HepG2 (cell line): Measurements from ENCODE around the gene CMAS. TPM values are rescaled to one million over a fixed set of nuclear protein-coding genes. Genes with fewer than 3 reads are reported as not detected.

ENCODE experiments used
- ATAC-seq: fragments of 200-7000 bp; cut with Tn5 transposase; 3 replicates; pipeline ENCODE4 v1.9.1; 2020; ENCODE audit warnings: mild to moderate bottlenecking, moderate library complexity
- BruUV-seq: library from RNA; stranded (reverse); fragments of 400-500 nt; replicated peaks from 2 replicates; lab custom pipeline; 2021; lab: Mats Ljungman, UMichigan
- CTCF ChIA-PET: fragments of 300-600 bp; formaldehyde crosslinking; extraction: SDS; loops from one replicate; lab custom pipeline; 2021; ENCODE audit warnings: low total read pairs, inconsistent platforms, low intra/inter-chr PET ratio; lab: Yijun Ruan, JAX
- POLR2A ChIA-PET: fragments of 350-600 bp; sonication (Branson Sonifier 250); formaldehyde crosslinking; loops from one replicate; lab custom pipeline; 2020; ENCODE audit warnings: antibody characterized with exemption, inconsistent platforms; lab: Yijun Ruan, JAX
- DNase-seq: peaks from one replicate; pipeline ENCODE4 v3.0.0-alpha.2; 2015; ENCODE audit warnings: low spot score
- FAIRE-seq: peaks from 3 replicates; lab custom pipeline; 2011; peaks lifted over from hg19 to GRCh38; lab: Jason Lieb, UNC
- H2AFZ ChIP-seq: one replicate; pipeline ENCODE4 v1.6.1; 2011; ENCODE audit warnings: low read length, inconsistent platforms
- H3K27ac ChIP-seq: fragments of 300-600 bp; 3 replicates; pipeline ENCODE4 v1.8.0; 2011; ENCODE audit warnings: mixed run types, mild to moderate bottlenecking, mixed read lengths, low read length, inconsistent platforms; ENCODE audit not compliant: insufficient read depth; ENCODE audit errors: extremely low read length
- H3K27me3 ChIP-seq, 2 experiments: fragments of 200-600 bp in 1 of 2; 2 replicates in 1 of 2; 3 replicates in 1 of 2; pipeline versions ENCODE4 v1.6.0 to v1.8.0; 2011; ENCODE audit warnings: low read length in 2 of 2, mild to moderate bottlenecking in 2 of 2, moderate library complexity in 2 of 2, inconsistent platforms in 1 of 2; ENCODE audit not compliant: insufficient read depth in 2 of 2, control insufficient read depth in 1 of 2
- H3K36me3 ChIP-seq, 2 experiments: fragments of 200-600 bp in 1 of 2; replicated peaks in 1 of 2; 2 replicates in 1 of 2; 3 replicates in 1 of 2; pipeline versions ENCODE4 v1.5.1 to v1.8.0; 2011; ENCODE audit warnings: low read length in 2 of 2, inconsistent platforms in 1 of 2; ENCODE audit not compliant: insufficient read depth in 2 of 2, control insufficient read depth in 1 of 2
- H3K4me1 ChIP-seq: 2 replicates; pipeline ENCODE4 v1.5.1; 2012; ENCODE audit warnings: low read length, inconsistent platforms; ENCODE audit not compliant: insufficient read depth
- H3K4me2 ChIP-seq: 2 replicates; pipeline ENCODE4 v1.6.0; 2011; ENCODE audit warnings: low read depth, low read length, inconsistent platforms
- H3K4me3 ChIP-seq, 3 experiments: fragments of 200-600 bp in 1 of 3; sonication (generic), shearing (Covaris generic) in 1 of 3; replicated peaks in 1 of 3; 2 replicates each; pipeline ENCODE4 v1.5.1; 2011 to 2016; ENCODE audit warnings: low read length in 3 of 3, inconsistent platforms in 2 of 3, low read depth in 2 of 3, mild to moderate bottlenecking in 2 of 3, control low read depth in 1 of 3, mixed read lengths in 1 of 3; ENCODE audit not compliant: insufficient read depth in 1 of 3
- H3K79me2 ChIP-seq: one replicate; pipeline ENCODE4 v1.6.1; 2011; ENCODE audit warnings: low read length, inconsistent platforms; ENCODE audit not compliant: insufficient read depth
- H3K9ac ChIP-seq: 2 replicates; pipeline ENCODE4 v1.6.0; 2011; ENCODE audit warnings: mild to moderate bottlenecking, low read depth, low read length, inconsistent platforms; ENCODE audit not compliant: insufficient read depth
- H3K9me3 ChIP-seq: 2 replicates; pipeline ENCODE4 v1.5.1; 2012; ENCODE audit warnings: mild to moderate bottlenecking, low read length
- H4K20me1 ChIP-seq: 2 replicates; pipeline ENCODE4 v1.6.0; 2011; ENCODE audit warnings: inconsistent platforms, mild to moderate bottlenecking, low read length, moderate library complexity; ENCODE audit not compliant: insufficient read depth
- ARNTL ChIP-seq: sonication (generic); formaldehyde crosslinking; IDR thresholded peaks from 2 replicates; pipeline ENCODE4 v1.4.0; 2020; ENCODE audit warnings: mild to moderate bottlenecking, missing genetic modification reagents
- ATF7-NPFF ChIP-seq: sonication (generic); formaldehyde crosslinking; IDR thresholded peaks from 2 replicates; pipeline ENCODE4 v1.8.1; 2023; ENCODE audit warnings: mild to moderate bottlenecking, low read depth, missing genetic modification reagents, moderate library complexity
- CTCF ChIP-seq: sonication (generic); formaldehyde crosslinking; IDR thresholded peaks from 2 replicates; pipeline ENCODE4 v1.5.0; 2020; ENCODE audit warnings: mild to moderate bottlenecking, missing genetic modification reagents, moderate library complexity
- NFIC ChIP-seq: IDR thresholded peaks from 2 replicates; pipeline ENCODE4 v1.6.1; 2012; ENCODE audit warnings: mild to moderate bottlenecking, low read length, inconsistent platforms
- SALL1 ChIP-seq: sonication (generic); formaldehyde crosslinking; IDR thresholded peaks from 2 replicates; pipeline ENCODE4 v1.8.0; 2022; ENCODE audit warnings: mild to moderate bottlenecking, missing genetic modification reagents
- SP4 ChIP-seq: sonication (generic); formaldehyde crosslinking; IDR thresholded peaks from 2 replicates; pipeline ENCODE4 v1.8.1; 2023; ENCODE audit warnings: mild to moderate bottlenecking, missing genetic modification reagents
- ZMAT5 ChIP-seq: sonication (generic); formaldehyde crosslinking; IDR thresholded peaks from 2 replicates; pipeline ENCODE4 v1.5.0; 2020; ENCODE audit warnings: mild to moderate bottlenecking, low read depth, missing genetic modification reagents, borderline replicate concordance
- ZNF18 ChIP-seq: sonication (generic); formaldehyde crosslinking; IDR thresholded peaks from 2 replicates; pipeline ENCODE4 v1.8.0; 2022; ENCODE audit warnings: mild to moderate bottlenecking, missing genetic modification reagents; ENCODE audit not compliant: insufficient replicate concordance
- ZNF207 ChIP-seq: fragments of 450-650 bp; IDR thresholded peaks from 2 replicates; pipeline ENCODE4 v1.6.1; 2016; ENCODE audit warnings: antibody characterized with exemption, borderline replicate concordance
- ZNF350 ChIP-seq: sonication (generic); formaldehyde crosslinking; IDR thresholded peaks from 2 replicates; pipeline ENCODE4 v1.4.0; 2020; ENCODE audit warnings: mild to moderate bottlenecking, low read depth, missing genetic modification reagents, borderline replicate concordance
- ZNF407 ChIP-seq: sonication (generic); formaldehyde crosslinking; IDR thresholded peaks from one replicate; pipeline ENCODE4 v1.5.1; 2020; ENCODE audit warnings: mild to moderate bottlenecking, missing genetic modification reagents; ENCODE audit errors: not compliant biosample characterization
- ZSCAN30 ChIP-seq: sonication (generic); formaldehyde crosslinking; IDR thresholded peaks from 2 replicates; pipeline ENCODE4 v1.5.0; 2020; ENCODE audit warnings: mild to moderate bottlenecking, missing genetic modification reagents
- WGBS: methylation state at CpG from one replicate; pipeline ENCODE4 v1.1.6; 2017; ENCODE audit warnings: low lambda C conversion rate; 5-methylcytosine and 5-hydroxymethylcytosine counted together
- in situ Hi-C: cut with HindIII; loops from 2 replicates; pipeline ENCODE4 v1.10.0; 2017; ENCODE audit warnings: low pct_unique_long_range_greater_than_20kb; ENCODE audit not compliant: extremely low pct_ligation_motif_present
- intact Hi-C: fragments of 100-400 bp; cut with micrococcal nuclease; formaldehyde crosslinking; loops from one replicate; pipeline ENCODE4 v1.10.0; 2022; ENCODE audit not compliant: unreplicated experiment
- polyA plus RNA-seq, 8 experiments: library from polyadenylated mRNA; depleted of rRNA in 3 of 8; stranded (reverse) in 7 of 8; unstranded in 1 of 8; fragments of >200 nt; fragmentation: Illumina TruSeq in 4 of 8; extraction: Trizol in 4 of 8; gene quantifications; 2 replicates each; pipeline versions ENCODE4 v1.2.1 to v1.2.3, GENCODE V29; 2011 to 2016; ENCODE audit warnings: low read depth in 4 of 8, missing spikeins in 1 of 8, mixed read lengths in 1 of 8; ENCODE audit not compliant: insufficient read depth in 1 of 8
- total RNA-seq, 5 experiments: library from RNA; depleted of rRNA; stranded (reverse); fragments of >200 nt; fragmentation: Illumina TruSeq; extraction: Trizol; gene quantifications; 2 replicates each; pipeline ENCODE4 v1.2.3, GENCODE V29; 2016; ENCODE audit warnings: low read depth in 1 of 5

CMAS gene
- total and polyA plus RNA-seq, 2 of the 13 experiments (the other 11 are each of a cell fraction or from before 2014, with no cell fraction given), result 14.0 to 21.3 TPM

GRCh38 chr12:22082190-22082701, 36.2 kb downstream of the CMAS start:
- Histone ChIP-seq H2AFZ (peak overlapping the region; percentile 70), H3K27ac (no peak overlapping the region), H3K9ac (peak overlapping the region; percentile 1; the same call in 1 of the 2 replicates), H3K9me3 (no peaks in the 10 kb centered on the region), H4K20me1 (no peaks in the 10 kb centered on the region), H3K4me2 (peak overlapping the region; percentile 75), H3K79me2 (no peaks in the 10 kb centered on the region), H3K27me3 (no peaks in the 10 kb centered on the region), H3K36me3 (no peaks in the 10 kb centered on the region), H3K4me3 (peak overlapping the region; percentile 36 to 55 (median 51)), H3K4me1 (peaks cover 16% of the 10 kb centered on the region)
- POLR2A ChIA-PET, result no interaction called here
- CTCF ChIA-PET, result interaction anchor here (1.7 kb wide), 1 partner anchor 361 kb away, joined by 10 read pairs; no protein-coding TSS in a partner anchor
- in situ Hi-C loops, result loop anchor here (5.0 kb wide), 1 partner anchor 375 kb away; no protein-coding TSS in a partner anchor
- FAIRE-seq (no peak), DNase-seq (peak; percentile 12), ATAC-seq (peak; percentile 88)
- WGBS, result 3% methylated on average over 10 of the region's 10 CpGs
- BruUV-seq, result no TSS peak
- intact Hi-C loops, result loop anchor here (5.0 kb wide), 1 partner anchor 360 kb away; no protein-coding TSS in a partner anchor
- TF ChIP-seq ZMAT5 (CRISPR knock-in tag) (no peak), CTCF (CRISPR knock-in tag) (no peak), SALL1 (CRISPR knock-in tag) (0 out of 2 replicates have a peak, but pooled peaks have one; percentile 17), ZNF407 (CRISPR knock-in tag) (no peak), ZNF207 (no peak), SP4 (no peak), ZNF350 (CRISPR knock-in tag) (no peak), ARNTL (no peak), ATF7-NPFF (no peak), NFIC (no peak), ZNF18 (CRISPR knock-in tag) (no peak), ZSCAN30 (CRISPR knock-in tag) (no peak)
